KMS-11 (cell line): ENCODE measurements around the gene DXO.

Experiments
- H2AFZ ChIP-seq: fragments of 200-600 bp; sonication (generic); 2 replicates; pipeline ENCODE4 v1.6.1; 2016; ENCODE audit warnings: antibody characterized with exemption, mixed run types, low read depth
- H3K27ac ChIP-seq: fragments of 200-600 bp; sonication (generic); 2 replicates; pipeline ENCODE4 v1.6.1; 2016; ENCODE audit warnings: mild to moderate bottlenecking, mixed run types
- H3K27me3 ChIP-seq: fragments of 200-600 bp; sonication (generic); 2 replicates; pipeline ENCODE4 v1.6.1; 2017; ENCODE audit warnings: mild to moderate bottlenecking, low read depth, mixed run types, moderate library complexity; ENCODE audit not compliant: insufficient read depth
- H3K36me3 ChIP-seq: fragments of 200-600 bp; sonication (generic); 2 replicates; pipeline ENCODE4 v1.6.1; 2017; ENCODE audit warnings: mild to moderate bottlenecking, mixed run types; ENCODE audit not compliant: insufficient read depth
- H3K4me1 ChIP-seq: fragments of 200-600 bp; sonication (generic); 2 replicates; pipeline ENCODE4 v1.6.1; 2016; ENCODE audit warnings: mild to moderate bottlenecking, low read depth, mixed run types; ENCODE audit not compliant: poor library complexity, severe bottlenecking
- H3K4me2 ChIP-seq: fragments of 200-600 bp; sonication (generic); 2 replicates; pipeline ENCODE4 v1.7.0; 2016; ENCODE audit warnings: mild to moderate bottlenecking, mixed run types
- H3K4me3 ChIP-seq: fragments of 200-600 bp; sonication (generic); IDR thresholded peaks from 2 replicates; pipeline ENCODE4 v1.6.1; 2017; ENCODE audit warnings: low read depth, low read length, mixed read lengths; ENCODE audit not compliant: insufficient read depth
- H3K79me2 ChIP-seq: fragments of 200-600 bp; sonication (generic); 2 replicates; pipeline ENCODE4 v1.6.1; 2016; ENCODE audit warnings: low read depth, mixed run types; ENCODE audit not compliant: insufficient read depth
- H3K9ac ChIP-seq: fragments of 200-600 bp; sonication (generic); 2 replicates; pipeline ENCODE4 v1.6.1; 2016; ENCODE audit warnings: mild to moderate bottlenecking, mixed run types
- H4K20me1 ChIP-seq: fragments of 200-600 bp; sonication (generic); 2 replicates; pipeline ENCODE4 v1.6.1; 2016; ENCODE audit warnings: mild to moderate bottlenecking, mixed run types; ENCODE audit not compliant: insufficient read depth
- TF ChIP-seq, protein P1 (sequence below): fragments of 200-600 bp; sonication (generic); conservative IDR thresholded peaks from 2 replicates; pipeline ENCODE4 v1.6.1; 2017; ENCODE audit warnings: low read depth, mild to moderate bottlenecking, antibody characterized with exemption, low read length, moderate library complexity, mixed read lengths

DXO gene

DNA sequence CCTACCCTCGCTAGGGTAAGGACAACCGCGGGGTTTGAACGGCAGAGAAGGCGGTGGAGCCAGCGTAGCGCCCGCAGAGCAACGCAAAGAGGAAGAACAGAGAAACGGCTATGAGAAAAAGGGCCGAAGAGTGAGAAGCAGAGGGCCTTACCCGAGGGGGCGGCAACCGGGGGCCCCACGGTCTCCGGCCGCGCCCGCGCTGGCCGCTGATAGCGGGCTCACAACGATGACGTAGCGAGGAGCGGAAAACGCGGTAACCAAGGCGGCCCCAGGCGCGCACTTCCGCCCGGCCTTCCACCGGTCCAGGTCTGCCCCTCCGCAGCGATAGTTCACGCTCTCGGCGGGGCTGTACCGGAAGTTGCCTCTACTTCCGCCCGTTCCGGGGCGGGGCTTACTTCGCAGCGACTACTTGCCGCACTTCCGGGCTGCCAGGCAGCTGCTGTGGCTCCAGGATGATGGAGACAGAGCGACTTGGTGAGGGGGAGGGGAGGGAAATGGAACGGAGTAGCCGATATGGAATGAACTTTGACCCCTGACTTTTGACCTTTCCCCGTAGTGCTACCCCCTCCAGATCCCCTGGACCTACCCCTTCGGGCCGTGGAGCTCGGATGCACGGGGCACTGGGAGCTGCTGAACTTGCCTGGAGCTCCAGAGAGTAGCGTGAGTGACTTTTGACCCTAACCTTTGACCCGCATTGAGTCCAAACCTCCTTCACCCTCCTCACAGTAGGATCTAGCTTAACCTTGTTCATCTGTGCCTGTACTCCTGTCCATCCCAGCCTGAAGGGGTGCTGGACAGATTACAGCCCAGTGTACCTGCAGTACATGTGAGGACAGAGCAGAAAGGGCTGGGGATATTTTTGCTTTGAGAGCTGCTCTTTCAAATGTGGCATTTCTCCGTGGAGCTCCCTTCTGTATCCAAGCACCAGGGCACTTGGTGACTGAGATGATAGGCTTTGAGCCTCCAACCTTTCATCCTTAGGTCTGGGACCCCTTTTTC lies 12.9 kb downstream of the DXO start, which contains the start of the genes NELFE and SKIC2:
NELFE (minus strand) TSS at position 231 of the 999 bp plus-strand sequence. CDS start 525 bp downstream, outside the sequence.
SKIC2 (plus strand) TSS at position 435 of the 999 bp plus-strand sequence; CDS start at position 453, 18 bp downstream.
- Histone ChIP-seq H3K27ac (no peak within 1 kb of the TSS; the same call in 1 of the 2 replicates), H3K36me3 (peaks cover 13% of the 10 kb centered on the region; the same call in 1 of the 2 replicates)

DNA sequence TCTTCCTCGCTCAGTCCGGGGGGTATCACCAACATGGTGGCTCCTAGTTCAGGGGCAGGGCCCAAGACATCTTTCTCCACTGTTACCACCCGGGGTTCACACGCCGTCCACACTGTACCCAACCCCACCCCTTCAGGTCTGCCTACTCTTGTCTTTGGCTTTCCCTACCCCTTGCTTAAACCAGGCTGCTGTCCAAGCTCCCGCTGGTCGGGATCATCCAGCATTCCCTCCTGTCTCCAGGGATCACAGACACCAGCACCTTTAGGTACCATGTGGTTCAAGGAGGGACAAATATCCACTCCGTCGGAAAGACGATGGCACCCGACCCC lies 13.6 kb downstream of the DXO start:
- Histone ChIP-seq H3K9ac (peak overlapping the region; percentile 54), H4K20me1 (no peaks in the 10 kb centered on the region), H3K4me3 (peak overlapping the region; percentile 76), H3K79me2 (peaks cover 18% of the 10 kb centered on the region), H3K4me2 (peak overlapping the region; percentile 70), H2AFZ (peak overlapping the region; percentile 36), H3K36me3 (peaks cover 13% of the 10 kb centered on the region; the same call in 1 of the 2 replicates), H3K27ac (no peak overlapping the region; the same call in 1 of the 2 replicates), H3K4me1 (peaks cover 9% of the 10 kb centered on the region), H3K27me3 (no peaks in the 10 kb centered on the region)
- TF ChIP-seq, protein P1, sequence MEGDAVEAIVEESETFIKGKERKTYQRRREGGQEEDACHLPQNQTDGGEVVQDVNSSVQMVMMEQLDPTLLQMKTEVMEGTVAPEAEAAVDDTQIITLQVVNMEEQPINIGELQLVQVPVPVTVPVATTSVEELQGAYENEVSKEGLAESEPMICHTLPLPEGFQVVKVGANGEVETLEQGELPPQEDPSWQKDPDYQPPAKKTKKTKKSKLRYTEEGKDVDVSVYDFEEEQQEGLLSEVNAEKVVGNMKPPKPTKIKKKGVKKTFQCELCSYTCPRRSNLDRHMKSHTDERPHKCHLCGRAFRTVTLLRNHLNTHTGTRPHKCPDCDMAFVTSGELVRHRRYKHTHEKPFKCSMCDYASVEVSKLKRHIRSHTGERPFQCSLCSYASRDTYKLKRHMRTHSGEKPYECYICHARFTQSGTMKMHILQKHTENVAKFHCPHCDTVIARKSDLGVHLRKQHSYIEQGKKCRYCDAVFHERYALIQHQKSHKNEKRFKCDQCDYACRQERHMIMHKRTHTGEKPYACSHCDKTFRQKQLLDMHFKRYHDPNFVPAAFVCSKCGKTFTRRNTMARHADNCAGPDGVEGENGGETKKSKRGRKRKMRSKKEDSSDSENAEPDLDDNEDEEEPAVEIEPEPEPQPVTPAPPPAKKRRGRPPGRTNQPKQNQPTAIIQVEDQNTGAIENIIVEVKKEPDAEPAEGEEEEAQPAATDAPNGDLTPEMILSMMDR: no peak

More for the DNA sequence above, 12.9 kb downstream of the DXO start, which contains the start of the genes NELFE and SKIC2:
- peak within 1 kb of the TSS; percentile 76 for H3K4me3 ChIP-seq
- no peaks in the 10 kb centered on the region for H4K20me1 ChIP-seq
- TF ChIP-seq, protein P1: no peak
- peaks cover 9% of the 10 kb centered on the region for H3K4me1 ChIP-seq
- H3K9ac ChIP-seq: peak within 1 kb of the TSS; percentile 54
- H3K27me3 ChIP-seq: no peaks in the 10 kb centered on the region
- peaks cover 18% of the 10 kb centered on the region for H3K79me2 ChIP-seq
- H3K4me2 ChIP-seq: peak within 1 kb of the TSS; percentile 71
- H2AFZ ChIP-seq: peak within 1 kb of the TSS; percentile 36

DNA sequence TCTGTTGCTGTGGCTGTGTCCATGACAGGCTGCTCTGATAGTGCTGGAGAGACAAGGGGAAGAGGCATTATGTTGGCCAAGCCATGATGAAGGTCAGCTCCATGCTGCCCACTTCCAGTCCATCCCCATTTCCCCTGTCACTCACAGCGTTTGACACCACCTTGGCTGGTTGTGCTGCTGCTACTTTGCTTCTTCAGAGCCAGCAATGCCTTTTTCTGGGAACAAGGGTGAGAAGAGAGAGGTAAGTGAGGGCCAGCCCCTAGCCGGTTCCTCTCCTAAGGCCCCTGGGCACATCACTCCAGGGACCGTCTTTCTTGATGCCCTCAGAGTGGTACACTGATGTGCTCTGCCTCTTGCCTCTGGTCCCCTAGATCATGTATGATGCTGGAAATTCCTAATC lies 15.1 kb downstream of the DXO start:
- H3K27me3 ChIP-seq: no peaks in the 10 kb centered on the region
- no peak overlapping the region for H3K9ac ChIP-seq
- H3K4me2 ChIP-seq: no peak overlapping the region

DNA sequence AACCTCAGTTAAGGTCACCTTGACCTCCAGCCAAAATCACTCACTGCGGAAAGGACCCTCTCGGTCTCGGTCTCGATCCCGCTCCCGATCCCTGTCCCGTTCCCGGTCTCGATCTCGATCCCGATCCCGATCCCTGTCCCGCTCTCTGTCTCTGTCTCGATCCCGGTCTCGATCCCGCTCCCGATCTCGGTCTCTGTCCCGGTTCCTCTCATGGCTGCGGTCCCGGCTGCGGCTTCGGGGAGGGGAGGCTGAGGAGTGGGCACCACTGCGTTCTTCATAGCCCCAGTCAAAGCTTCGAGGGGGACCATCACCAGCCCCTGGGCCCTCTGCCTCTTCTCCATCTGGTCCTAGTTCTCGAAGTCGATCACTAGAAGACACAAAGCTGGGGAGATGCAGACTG lies 17.4 kb downstream of the DXO start:
- H3K4me1 ChIP-seq: peaks cover 9% of the 10 kb centered on the region
- no peak overlapping the region for H3K9ac ChIP-seq
- peaks cover 18% of the 10 kb centered on the region for H3K79me2 ChIP-seq
- H3K4me3 ChIP-seq: no peak overlapping the region
- 0 out of 2 replicates have a peak, but pooled peaks cover 5% of the 10 kb centered on the region for H3K36me3 ChIP-seq
- H3K4me2 ChIP-seq: no peak overlapping the region
- H2AFZ ChIP-seq: no peak overlapping the region
- H4K20me1 ChIP-seq: no peaks in the 10 kb centered on the region
- H3K27me3 ChIP-seq: no peaks in the 10 kb centered on the region
- H3K27ac ChIP-seq: no peak overlapping the region
- TF ChIP-seq, protein P1: no peak

More for the DNA sequence above, 15.1 kb downstream of the DXO start:
- no peaks in the 10 kb centered on the region for H4K20me1 ChIP-seq
- H2AFZ ChIP-seq: no peak overlapping the region
- TF ChIP-seq, protein P1: no peak
- no peak overlapping the region for H3K27ac ChIP-seq
- peaks cover 9% of the 10 kb centered on the region for H3K4me1 ChIP-seq
- H3K79me2 ChIP-seq: peaks cover 18% of the 10 kb centered on the region
- H3K4me3 ChIP-seq: no peak overlapping the region
- peaks cover 8% of the 10 kb centered on the region; the same call in 1 of the 2 replicates for H3K36me3 ChIP-seq
